Neural cell (in vitro differentiated cells): ENCODE data around the gene TEX101. TPM values are rescaled to one million over a fixed set of nuclear protein-coding genes. Genes with fewer than 3 reads are reported as not detected.

ENCODE experiments used
- H2AFZ ChIP-seq: fragments of 200-600, 300-800 bp; sonication (generic), shearing (Covaris generic); 2 replicates; pipeline ENCODE4 v1.6.0; 2014; ENCODE audit warnings: low read depth, mild to moderate bottlenecking, antibody characterized with exemption, low read length, moderate library complexity
- H3F3A ChIP-seq: fragments of 200-600 bp; shearing (Covaris generic); 2 replicates; pipeline ENCODE4 v1.6.1; 2016; ENCODE audit warnings: mild to moderate bottlenecking, moderate library complexity, mixed read lengths, antibody characterized with exemption, low read length; ENCODE audit not compliant: insufficient read depth, poor library complexity, severe bottlenecking
- H3K27ac ChIP-seq: fragments of 200-600, 300-800 bp; sonication (generic), shearing (Covaris generic); 2 replicates; pipeline ENCODE4 v1.5.1; 2014; ENCODE audit warnings: mild to moderate bottlenecking, low read length, moderate library complexity
- H3K27me3 ChIP-seq: fragments of 300-800, 200-600 bp; sonication (generic), shearing (Covaris generic); 2 replicates; pipeline ENCODE4 v1.6.0; 2014; ENCODE audit warnings: mild to moderate bottlenecking, low read depth, low read length, moderate library complexity; ENCODE audit not compliant: insufficient read depth
- H3K36me3 ChIP-seq: fragments of 300-800, 200-600 bp; sonication (generic), shearing (Covaris generic); 2 replicates; pipeline ENCODE4 v1.5.1; 2014; ENCODE audit warnings: mild to moderate bottlenecking, antibody characterized with exemption, low read length, moderate library complexity; ENCODE audit not compliant: insufficient read depth
- H3K4me2 ChIP-seq: fragments of 300-800, 200-600 bp; sonication (generic), shearing (Covaris generic); 2 replicates; pipeline ENCODE4 v1.6.0; 2014; ENCODE audit warnings: mild to moderate bottlenecking, low read length
- H3K4me3 ChIP-seq: fragments of 300-800, 200-600 bp; sonication (generic), shearing (Covaris generic); 2 replicates; pipeline ENCODE4 v1.5.1; 2014; ENCODE audit warnings: mild to moderate bottlenecking, low read length, moderate library complexity
- H3K79me2 ChIP-seq: fragments of 200-600 bp; shearing (Covaris generic); replicated peaks from 2 replicates; pipeline ENCODE4 v1.6.0; 2014; ENCODE audit warnings: mild to moderate bottlenecking, low read length, moderate library complexity; ENCODE audit not compliant: insufficient read depth
- H3K9ac ChIP-seq: fragments of 300-800, 200-600 bp; sonication (generic), shearing (Covaris generic); 2 replicates; pipeline ENCODE4 v1.6.1; 2016; ENCODE audit warnings: mild to moderate bottlenecking, low read length, mixed read lengths
- H3K9me2 ChIP-seq: fragments of 200-600 bp; shearing (Covaris generic); 2 replicates; pipeline ENCODE4 v1.6.1; 2016; ENCODE audit warnings: mild to moderate bottlenecking, low read length, mixed read lengths; ENCODE audit not compliant: insufficient read depth
- H3K9me3 ChIP-seq: fragments of 200-600, 300-800 bp; sonication (generic), shearing (Covaris generic); 2 replicates; pipeline ENCODE4 v1.6.1; 2016; ENCODE audit warnings: mild to moderate bottlenecking, mixed run types, low read length, moderate library complexity, mixed read lengths
- H4K20me1 ChIP-seq: fragments of 200-600 bp; shearing (Covaris generic); 2 replicates; pipeline ENCODE4 v1.6.1; 2016; ENCODE audit warnings: mild to moderate bottlenecking, mixed run types; ENCODE audit not compliant: insufficient read depth
- CTCF ChIP-seq: fragments of 450-650 bp; IDR thresholded peaks from 2 replicates; pipeline ENCODE4 v1.5.1; 2014; ENCODE audit warnings: antibody characterized with exemption, mild to moderate bottlenecking, moderate library complexity; ENCODE audit not compliant: poor library complexity, severe bottlenecking
- EP300 ChIP-seq: fragments of 450-650 bp; conservative IDR thresholded peaks from 2 replicates; pipeline ENCODE4 v1.6.1; 2014; ENCODE audit warnings: antibody characterized with exemption, mild to moderate bottlenecking, moderate library complexity; ENCODE audit not compliant: poor library complexity, severe bottlenecking
- EZH2 ChIP-seq: fragments of 200-600, 300-800 bp; shearing (Covaris generic), sonication (generic); IDR thresholded peaks from 2 replicates; pipeline ENCODE4 v1.6.1; 2014; ENCODE audit warnings: antibody characterized with exemption, low read length, borderline replicate concordance, mild to moderate bottlenecking; ENCODE audit not compliant: insufficient read depth, poor library complexity, severe bottlenecking
- MXI1 ChIP-seq: fragments of 450-650 bp; conservative IDR thresholded peaks from 2 replicates; pipeline ENCODE4 v1.6.1; 2014; ENCODE audit warnings: antibody characterized with exemption, mild to moderate bottlenecking; ENCODE audit not compliant: poor library complexity, severe bottlenecking
- POLR2AphosphoS5 ChIP-seq: IDR thresholded peaks from 2 replicates; pipeline ENCODE4 v1.6.1; 2012
- RAD21 ChIP-seq: fragments of 450-650 bp; conservative IDR thresholded peaks from 2 replicates; pipeline ENCODE4 v1.6.1; 2014; ENCODE audit warnings: antibody characterized with exemption, mild to moderate bottlenecking, moderate library complexity
- REST ChIP-seq: IDR thresholded peaks from 2 replicates; pipeline ENCODE4 v1.6.1; 2012; ENCODE audit warnings: borderline replicate concordance
- SMC3 ChIP-seq: fragments of 450-650 bp; conservative IDR thresholded peaks from 2 replicates; pipeline ENCODE4 v1.6.1; 2014; ENCODE audit warnings: antibody characterized with exemption, mild to moderate bottlenecking, moderate library complexity; ENCODE audit not compliant: poor library complexity
- TAF1 ChIP-seq: IDR thresholded peaks from 2 replicates; pipeline ENCODE4 v1.6.1; 2012; ENCODE audit warnings: low read depth
- polyA plus RNA-seq: library from polyadenylated mRNA; depleted of rRNA; stranded (reverse); fragments of >200 nt; gene quantifications from 2 replicates; pipeline ENCODE4 v1.2.3, GENCODE V29; 2014

The TEX101 gene
- polyA plus RNA-seq, 1 donor from 2014 or later, result not detected

- TF ChIP-seq RAD21 (no peak), MXI1 (no peak), TAF1 (no peak), POLR2AphosphoS5 (no peak), EZH2 (no peak), CTCF (no peak), EP300 (no peak), REST (no peak), SMC3 (no peak)
- no peak overlapping the region for H3K4me3 ChIP-seq
- H3K36me3 ChIP-seq, result no peaks in the 10 kb centered on the region
Observed at GRCh38 chr19:43422000-43422688, 7.5 kb downstream of the TEX101 start.

GRCh38 chr19:43422689-43423066 lies 8.0 kb downstream of the TEX101 start:
- H3K9me3 ChIP-seq, result no peaks in the 10 kb centered on the region
- H3K27ac ChIP-seq, result no peak overlapping the region
- H3F3A ChIP-seq, result no peaks in the 10 kb centered on the region
- H3K9ac ChIP-seq, result no peak overlapping the region
- no peaks in the 10 kb centered on the region for H3K9me2 ChIP-seq
- H3K4me2 ChIP-seq, result no peak overlapping the region
- H3K36me3 ChIP-seq, result no peaks in the 10 kb centered on the region
- no peaks in the 10 kb centered on the region for H3K79me2 ChIP-seq
- TF ChIP-seq RAD21 (no peak), SMC3 (no peak), REST (no peak), MXI1 (no peak), EZH2 (no peak), TAF1 (no peak), CTCF (no peak), POLR2AphosphoS5 (no peak), EP300 (no peak)
- H3K4me3 ChIP-seq, result no peak overlapping the region
- no peak overlapping the region for H2AFZ ChIP-seq
- H4K20me1 ChIP-seq, result no peaks in the 10 kb centered on the region
- no peaks in the 10 kb centered on the region for H3K27me3 ChIP-seq

More at GRCh38 chr19:43422000-43422688, 7.5 kb downstream of the TEX101 start:
- Histone ChIP-seq H3K9ac (no peak overlapping the region), H3K9me3 (no peaks in the 10 kb centered on the region), H3F3A (no peaks in the 10 kb centered on the region), H3K4me2 (no peak overlapping the region), H3K79me2 (no peaks in the 10 kb centered on the region), H2AFZ (no peak overlapping the region), H4K20me1 (no peaks in the 10 kb centered on the region), H3K27me3 (no peaks in the 10 kb centered on the region), H3K27ac (no peak overlapping the region), H3K9me2 (no peaks in the 10 kb centered on the region)
